GM23248 (cell line): Measurements from ENCODE around the gene KCNAB1.

ENCODE experiments used
- EZH2 ChIP-seq: fragments of 200-600 bp; sonication (generic); IDR thresholded peaks from 2 replicates; pipeline ENCODE4 v1.6.1; 2018; ENCODE audit warnings: antibody characterized with exemption, mild to moderate bottlenecking; ENCODE audit not compliant: insufficient read depth, poor library complexity, severe bottlenecking
- EZH2phosphoT487 ChIP-seq: fragments of 200-600 bp; sonication (generic); IDR thresholded peaks from 2 replicates; pipeline ENCODE4 v1.6.1; 2018; ENCODE audit warnings: antibody characterized with exemption, moderate library complexity, mild to moderate bottlenecking, low read depth; ENCODE audit not compliant: insufficient read depth

DNA sequence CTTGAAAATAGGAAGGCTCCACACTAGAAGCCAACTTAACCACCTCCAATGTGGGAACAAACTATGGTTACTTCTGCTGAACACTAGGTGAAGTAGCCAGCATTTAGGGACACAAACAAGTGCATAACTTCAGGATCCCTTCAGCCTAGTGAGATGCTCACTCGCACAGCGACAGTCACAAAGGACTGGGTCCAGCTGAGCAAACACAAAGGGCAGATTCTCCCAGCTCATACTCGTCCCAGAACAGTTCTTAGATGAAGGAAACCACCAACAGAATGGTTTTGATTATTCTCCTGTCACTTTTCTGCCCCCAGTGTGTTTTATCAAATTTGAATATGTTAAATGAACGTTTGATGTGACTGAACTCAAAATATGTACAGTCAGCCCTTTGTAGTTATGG lies 201.6 kb downstream of the KCNAB1 start:
- TF ChIP-seq EZH2 (no peak), EZH2phosphoT487 (no peak)
